ENCODE data around the gene PXYLP1.

PXYLP1 gene

DNA sequence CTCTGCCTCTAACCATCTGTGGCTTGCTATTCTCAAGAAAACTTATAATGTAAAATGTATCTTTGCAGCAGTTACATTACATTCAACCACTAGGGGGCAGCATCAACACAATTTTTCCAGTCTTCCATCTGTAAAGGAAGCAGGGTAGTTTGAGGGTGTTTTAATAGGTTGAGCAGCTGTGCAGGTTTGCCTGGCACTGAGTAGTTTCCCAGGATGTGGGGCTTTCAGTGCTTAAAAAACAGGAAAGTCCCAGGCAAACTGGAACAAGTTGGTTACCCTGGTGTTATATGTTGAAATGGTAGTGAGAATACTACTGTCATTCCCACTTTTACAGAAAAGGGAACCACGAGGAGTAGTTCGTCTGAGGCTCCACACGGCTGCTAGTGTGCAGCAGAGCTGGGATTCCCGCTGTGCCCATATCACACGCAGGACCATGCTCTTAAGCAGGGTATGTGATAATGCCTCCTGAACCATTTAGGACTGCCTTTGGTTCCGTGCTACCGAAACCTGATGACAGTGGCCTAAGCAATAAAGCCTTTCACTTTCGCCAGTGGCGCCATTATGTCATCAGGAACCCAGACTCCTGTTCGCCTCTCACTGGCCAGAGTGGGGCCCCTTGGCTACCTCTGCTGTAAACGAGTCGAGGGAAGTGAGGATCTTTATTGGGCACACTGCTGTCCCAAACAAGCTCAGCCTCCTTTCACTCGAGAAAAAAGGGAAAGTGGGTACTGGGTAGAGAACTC, 72.0 kb downstream of the PXYLP1 start:
- TF ChIP-seq, protein P1, sequence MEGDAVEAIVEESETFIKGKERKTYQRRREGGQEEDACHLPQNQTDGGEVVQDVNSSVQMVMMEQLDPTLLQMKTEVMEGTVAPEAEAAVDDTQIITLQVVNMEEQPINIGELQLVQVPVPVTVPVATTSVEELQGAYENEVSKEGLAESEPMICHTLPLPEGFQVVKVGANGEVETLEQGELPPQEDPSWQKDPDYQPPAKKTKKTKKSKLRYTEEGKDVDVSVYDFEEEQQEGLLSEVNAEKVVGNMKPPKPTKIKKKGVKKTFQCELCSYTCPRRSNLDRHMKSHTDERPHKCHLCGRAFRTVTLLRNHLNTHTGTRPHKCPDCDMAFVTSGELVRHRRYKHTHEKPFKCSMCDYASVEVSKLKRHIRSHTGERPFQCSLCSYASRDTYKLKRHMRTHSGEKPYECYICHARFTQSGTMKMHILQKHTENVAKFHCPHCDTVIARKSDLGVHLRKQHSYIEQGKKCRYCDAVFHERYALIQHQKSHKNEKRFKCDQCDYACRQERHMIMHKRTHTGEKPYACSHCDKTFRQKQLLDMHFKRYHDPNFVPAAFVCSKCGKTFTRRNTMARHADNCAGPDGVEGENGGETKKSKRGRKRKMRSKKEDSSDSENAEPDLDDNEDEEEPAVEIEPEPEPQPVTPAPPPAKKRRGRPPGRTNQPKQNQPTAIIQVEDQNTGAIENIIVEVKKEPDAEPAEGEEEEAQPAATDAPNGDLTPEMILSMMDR (IDR thresholded peaks at IDR 0.05; ENCODE audit: control insufficient read depth, extremely low read depth, insufficient read depth): peak; percentile 69
- no peak overlapping the region for H3K4me3 ChIP-seq (ENCODE audit: low read depth, low read length)
- DNase-seq (ENCODE audit: low read depth): peak; percentile 54

DNA sequence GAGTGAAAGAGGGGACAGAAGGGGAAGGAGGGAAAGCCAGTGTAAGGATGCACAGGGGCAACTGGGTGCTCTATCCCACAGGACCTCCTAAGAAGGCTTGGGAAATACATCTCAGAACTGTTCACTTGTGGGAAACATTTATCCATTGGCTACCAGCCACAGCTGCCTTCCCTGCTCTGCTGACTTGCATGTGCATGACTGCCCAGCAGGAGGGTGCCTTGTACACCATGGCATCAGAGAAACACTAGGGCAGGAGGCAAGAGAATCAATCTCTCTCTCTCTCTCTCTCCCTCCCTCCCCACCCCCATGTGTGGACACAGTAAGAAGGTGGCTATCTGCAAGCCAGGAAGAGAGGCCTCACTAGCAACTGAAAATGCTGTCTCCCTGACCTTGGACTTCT, 73.8 kb downstream of the PXYLP1 start:
- no peak for DNase-seq (ENCODE audit: low read depth)
- TF ChIP-seq, protein P1 (IDR thresholded peaks at IDR 0.05; ENCODE audit: control insufficient read depth, extremely low read depth, insufficient read depth): no peak
- no peak overlapping the region for H3K4me3 ChIP-seq (ENCODE audit: low read depth, low read length)

DNA sequence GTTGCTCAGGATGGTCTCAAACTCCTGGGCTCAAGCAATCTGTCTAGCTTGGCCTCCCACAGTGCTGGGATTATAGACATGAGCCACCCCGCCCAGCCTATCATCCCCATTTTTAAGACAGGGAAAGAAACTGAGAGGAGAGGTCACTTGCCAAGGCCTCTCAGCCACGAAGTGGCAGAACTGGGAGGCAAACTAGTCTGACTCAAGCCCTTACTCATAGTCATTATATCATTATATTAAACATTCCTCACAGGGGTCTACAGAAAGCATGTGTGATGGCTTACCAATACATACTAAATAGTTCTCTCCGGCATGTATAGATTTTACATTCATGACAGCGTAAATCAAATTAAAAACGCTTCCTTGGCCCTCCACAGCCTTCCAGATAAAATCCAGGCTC, 74.7 kb downstream of the PXYLP1 start:
- TF ChIP-seq, protein P1 (IDR thresholded peaks at IDR 0.05; ENCODE audit: control insufficient read depth, extremely low read depth, insufficient read depth): no peak
- H3K4me3 ChIP-seq (ENCODE audit: low read depth, low read length): no peak overlapping the region
- DNase-seq (ENCODE audit: low read depth): no peak

DNA sequence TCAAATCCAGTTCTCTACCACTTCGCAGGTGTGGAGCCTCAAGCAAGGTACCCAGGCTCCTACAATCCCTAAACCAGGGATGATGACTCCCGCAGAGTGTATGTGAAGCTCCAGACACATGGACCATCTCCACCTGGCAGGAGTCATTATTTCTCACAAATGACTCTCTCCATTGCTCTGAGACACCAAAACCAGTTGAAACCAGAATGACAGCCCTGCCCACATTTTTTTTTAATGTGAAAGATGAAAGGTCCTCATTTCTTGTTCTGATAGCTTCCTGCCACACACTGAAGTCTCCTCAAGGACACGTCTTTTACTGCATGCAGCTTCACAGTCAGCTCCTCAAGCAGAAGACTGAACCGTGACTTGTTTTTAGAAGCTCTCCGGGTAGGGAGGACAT, 75.3 kb downstream of the PXYLP1 start:
- no peak for DNase-seq (ENCODE audit: low read depth)
- TF ChIP-seq, protein P1 (IDR thresholded peaks at IDR 0.05; ENCODE audit: control insufficient read depth, extremely low read depth, insufficient read depth): no peak
- no peak overlapping the region for H3K4me3 ChIP-seq (ENCODE audit: low read depth, low read length)

DNA sequence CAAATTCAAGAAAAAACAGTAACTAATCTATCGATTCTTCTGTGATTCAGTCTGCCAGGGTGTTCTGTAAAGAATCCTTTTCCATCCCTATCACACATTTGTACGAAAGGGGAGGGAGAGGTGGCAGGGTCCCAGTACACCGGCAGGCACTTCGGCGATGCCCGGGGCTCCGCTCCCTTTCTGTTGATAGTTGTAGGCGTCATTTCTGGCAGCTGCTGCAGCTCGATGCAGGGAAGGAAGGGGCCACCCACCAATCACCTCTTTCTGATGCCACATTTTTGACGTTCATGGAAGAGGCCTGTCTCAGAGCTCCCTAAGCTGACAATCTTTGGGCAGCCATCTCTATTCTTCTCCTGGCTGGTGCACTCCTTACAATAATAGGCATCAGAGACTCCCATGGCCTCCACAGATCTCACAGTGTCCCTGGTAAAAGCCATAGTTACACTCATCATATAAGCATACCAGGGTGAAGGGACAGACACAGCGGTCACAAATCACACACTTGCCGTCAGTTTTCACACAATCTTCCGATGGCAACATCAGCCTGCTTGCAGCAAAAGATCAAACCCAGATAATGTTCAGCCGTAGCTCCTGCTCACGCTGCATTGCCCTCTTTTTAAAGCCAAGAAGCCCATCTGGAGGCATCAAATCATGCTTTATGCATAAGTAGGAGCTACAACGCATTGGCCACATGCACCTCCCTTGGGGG, 75.9 kb downstream of the PXYLP1 start:
- DNase-seq (ENCODE audit: low read depth): no peak
- no peak overlapping the region for H3K4me3 ChIP-seq (ENCODE audit: low read depth, low read length)
- TF ChIP-seq, protein P1 (IDR thresholded peaks at IDR 0.05; ENCODE audit: control insufficient read depth, extremely low read depth, insufficient read depth): no peak

DNA sequence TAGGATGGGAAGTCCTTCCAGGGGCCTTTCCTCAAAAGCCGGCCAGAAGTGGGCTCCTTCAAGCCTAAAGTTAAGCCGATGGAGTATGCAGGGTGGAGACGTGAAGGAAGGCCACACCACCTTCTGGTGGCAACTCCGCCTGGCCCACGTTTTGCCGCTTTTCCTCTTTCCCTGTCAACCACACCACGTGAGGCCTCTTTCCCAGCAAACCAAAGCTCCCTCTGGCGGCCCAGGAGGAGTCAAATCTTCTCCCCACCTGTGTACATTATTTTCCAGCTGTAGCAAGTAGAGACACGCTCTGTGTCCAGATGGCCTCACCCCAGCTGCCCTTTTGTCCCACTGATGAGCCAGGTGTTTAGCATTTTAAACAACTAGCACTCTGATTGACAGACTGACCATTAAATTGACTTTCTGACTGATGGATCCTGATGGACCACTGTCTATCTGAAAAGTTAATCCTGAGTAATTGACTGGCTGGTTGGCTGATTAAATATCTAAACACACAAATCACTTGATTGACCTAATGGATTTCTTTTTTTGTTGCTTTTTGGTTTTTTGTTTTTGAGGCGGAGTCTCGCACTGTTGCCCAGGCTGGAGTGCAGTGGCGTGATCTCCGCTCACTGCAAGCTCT, 77.1 kb downstream of the PXYLP1 start:
- peak; percentile 49 for DNase-seq (ENCODE audit: low read depth)
- TF ChIP-seq, protein P1 (IDR thresholded peaks at IDR 0.05; ENCODE audit: control insufficient read depth, extremely low read depth, insufficient read depth): peak; percentile 82
- no peak overlapping the region for H3K4me3 ChIP-seq (ENCODE audit: low read depth, low read length)
